HUES48 (cell line): Measurements from ENCODE around the gene SAMM50.

Source experiments
- H3K27ac ChIP-seq: one replicate; pipeline ENCODE4 v1.7.0; 2013; ENCODE audit warnings: low read depth, low read length, inconsistent platforms
- H3K27me3 ChIP-seq: 2 replicates; pipeline ENCODE4 v1.6.1; 2013; ENCODE audit warnings: mild to moderate bottlenecking, low read length; ENCODE audit not compliant: control insufficient read depth, insufficient read depth
- H3K36me3 ChIP-seq: 2 replicates; pipeline ENCODE4 v1.6.1; 2013; ENCODE audit warnings: low read length; ENCODE audit not compliant: control insufficient read depth, insufficient read depth
- H3K4me1 ChIP-seq: 2 replicates; pipeline ENCODE4 v1.6.1; 2013; ENCODE audit warnings: mild to moderate bottlenecking, low read length; ENCODE audit not compliant: control insufficient read depth, insufficient read depth
- H3K4me3 ChIP-seq: 2 replicates; pipeline ENCODE4 v1.5.1; 2013; ENCODE audit warnings: mild to moderate bottlenecking, low read depth, low read length
- H3K9ac ChIP-seq: 2 replicates; pipeline ENCODE4 v1.6.1; 2013; ENCODE audit warnings: mild to moderate bottlenecking, low read depth, low read length, moderate library complexity
- H3K9me3 ChIP-seq: 2 replicates; pipeline ENCODE4 v1.6.1; 2013; ENCODE audit warnings: low read length; ENCODE audit not compliant: control insufficient read depth, insufficient read depth

The SAMM50 gene

GRCh38 chr22:43923631-43924464 lies 31.4 kb upstream of the SAMM50 start, which contains the start of gene PNPLA3:
TSS of gene PNPLA3 (plus strand) at chr22:43923805. CDS start at chr22:43923912, 107 bp downstream.
- Histone ChIP-seq H3K27ac (peak within 1 kb of the TSS; percentile 84), H3K27me3 (no peaks in the 10 kb centered on the region), H3K9me3 (no peaks in the 10 kb centered on the region), H3K4me1 (0 out of 2 replicates have a peak, but pooled peaks cover 10% of the 10 kb centered on the region), H3K36me3 (peaks cover 22% of the 10 kb centered on the region), H3K9ac (peak within 1 kb of the TSS; percentile 72), H3K4me3 (peak within 1 kb of the TSS; percentile 84)

DNA sequence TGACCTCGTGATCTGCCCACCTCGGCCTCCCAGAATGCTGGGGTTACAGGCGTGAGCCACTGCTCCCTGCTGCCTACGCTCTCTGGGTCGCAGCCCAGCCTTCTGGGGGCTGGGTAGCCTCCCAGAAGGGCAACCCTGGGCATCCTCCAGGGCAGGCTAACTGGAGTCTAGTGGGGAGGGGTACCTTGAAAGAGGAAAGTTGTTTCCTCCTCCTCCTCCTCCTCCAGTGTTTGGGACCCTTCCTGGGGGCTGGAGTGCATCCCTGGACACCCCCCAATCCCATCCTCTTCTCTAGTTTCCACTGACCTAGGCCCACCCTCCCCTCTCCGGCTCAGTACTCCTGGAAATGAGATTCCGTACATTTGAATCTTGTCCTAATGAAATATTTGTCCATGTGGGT lies 30.4 kb upstream of the SAMM50 start:
- Histone ChIP-seq H3K9me3 (no peaks in the 10 kb centered on the region), H3K4me1 (0 out of 2 replicates have a peak, but pooled peaks cover 10% of the 10 kb centered on the region), H3K9ac (no peak overlapping the region), H3K27me3 (no peaks in the 10 kb centered on the region), H3K36me3 (peaks cover 28% of the 10 kb centered on the region), H3K27ac (peak overlapping the region; percentile 67), H3K4me3 (peak overlapping the region; percentile 84)

- no peaks in the 10 kb centered on the region for H3K27me3 ChIP-seq
- peak overlapping the region; percentile 84 for H3K4me3 ChIP-seq
- H3K4me1 ChIP-seq, result 0 out of 2 replicates have a peak, but pooled peaks cover 10% of the 10 kb centered on the region
- peaks cover 36% of the 10 kb centered on the region for H3K36me3 ChIP-seq
- peak overlapping the region; percentile 67 for H3K27ac ChIP-seq
- H3K9ac ChIP-seq, result no peak overlapping the region
- H3K9me3 ChIP-seq, result no peaks in the 10 kb centered on the region
Measured at GRCh38 chr22:43925433-43926348, 29.6 kb upstream of the SAMM50 start.

GRCh38 chr22:43926349-43926710 lies 28.9 kb upstream of the SAMM50 start:
- 0 out of 2 replicates have a peak, but pooled peaks cover 10% of the 10 kb centered on the region for H3K4me1 ChIP-seq
- no peak overlapping the region for H3K4me3 ChIP-seq
- H3K36me3 ChIP-seq, result peaks cover 41% of the 10 kb centered on the region
- no peak overlapping the region for H3K9ac ChIP-seq
- no peak overlapping the region for H3K27ac ChIP-seq
- no peaks in the 10 kb centered on the region for H3K27me3 ChIP-seq
- no peaks in the 10 kb centered on the region for H3K9me3 ChIP-seq

DNA sequence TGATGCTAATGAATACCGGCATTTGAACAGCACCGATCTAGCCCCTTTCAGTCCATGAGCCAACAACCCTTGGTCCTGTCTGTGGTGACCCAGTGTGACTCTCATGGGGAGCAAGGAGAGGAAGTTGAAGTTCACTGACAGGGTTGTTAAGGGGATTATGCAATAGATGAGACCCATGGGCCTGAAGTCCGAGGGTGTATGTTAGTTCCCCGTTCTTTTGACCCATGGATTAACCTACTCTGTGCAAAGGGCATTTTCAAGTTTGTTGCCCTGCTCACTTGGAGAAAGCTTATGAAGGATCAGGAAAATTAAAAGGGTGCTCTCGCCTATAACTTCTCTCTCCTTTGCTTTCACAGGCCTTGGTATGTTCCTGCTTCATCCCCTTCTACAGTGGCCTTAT lies 26.8 kb upstream of the SAMM50 start:
- Histone ChIP-seq H3K4me1 (0 out of 2 replicates have a peak, but pooled peaks cover 6% of the 10 kb centered on the region), H3K27me3 (no peaks in the 10 kb centered on the region), H3K9ac (no peak overlapping the region), H3K27ac (no peak overlapping the region), H3K9me3 (no peaks in the 10 kb centered on the region), H3K4me3 (no peak overlapping the region), H3K36me3 (peaks cover 62% of the 10 kb centered on the region)

- H3K9ac ChIP-seq, result no peak overlapping the region
- H3K27ac ChIP-seq, result no peak overlapping the region
- 0 out of 2 replicates have a peak, but pooled peaks cover 6% of the 10 kb centered on the region for H3K4me1 ChIP-seq
- H3K9me3 ChIP-seq, result no peaks in the 10 kb centered on the region
- H3K27me3 ChIP-seq, result no peaks in the 10 kb centered on the region
- H3K36me3 ChIP-seq, result peaks cover 66% of the 10 kb centered on the region
- no peak overlapping the region for H3K4me3 ChIP-seq
Measured at GRCh38 chr22:43928908-43929307, 26.3 kb upstream of the SAMM50 start.

DNA sequence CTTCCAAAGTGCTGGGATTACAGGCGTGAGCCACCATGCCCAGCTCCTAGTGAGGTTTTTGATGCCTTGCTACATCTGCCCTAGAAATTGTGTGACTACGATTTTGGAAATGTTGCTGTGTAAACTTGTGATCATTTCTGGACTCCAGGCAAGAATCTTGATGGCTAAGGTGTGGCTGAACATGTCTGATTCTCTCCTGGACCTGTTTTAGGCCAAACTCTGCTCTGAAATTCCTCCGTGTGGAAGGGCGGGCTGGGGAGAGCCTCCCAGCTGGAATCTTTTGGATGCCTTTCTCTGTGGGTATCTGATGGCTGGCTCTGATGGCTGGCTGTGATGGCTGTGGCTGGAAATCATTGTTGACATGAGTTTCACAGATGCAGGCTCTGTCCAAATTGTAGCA lies 23.5 kb upstream of the SAMM50 start:
- Histone ChIP-seq H3K9ac (no peak overlapping the region), H3K27ac (no peak overlapping the region), H3K4me3 (no peak overlapping the region), H3K4me1 (no peaks in the 10 kb centered on the region), H3K27me3 (no peaks in the 10 kb centered on the region), H3K36me3 (peaks cover 89% of the 10 kb centered on the region), H3K9me3 (no peaks in the 10 kb centered on the region)

DNA sequence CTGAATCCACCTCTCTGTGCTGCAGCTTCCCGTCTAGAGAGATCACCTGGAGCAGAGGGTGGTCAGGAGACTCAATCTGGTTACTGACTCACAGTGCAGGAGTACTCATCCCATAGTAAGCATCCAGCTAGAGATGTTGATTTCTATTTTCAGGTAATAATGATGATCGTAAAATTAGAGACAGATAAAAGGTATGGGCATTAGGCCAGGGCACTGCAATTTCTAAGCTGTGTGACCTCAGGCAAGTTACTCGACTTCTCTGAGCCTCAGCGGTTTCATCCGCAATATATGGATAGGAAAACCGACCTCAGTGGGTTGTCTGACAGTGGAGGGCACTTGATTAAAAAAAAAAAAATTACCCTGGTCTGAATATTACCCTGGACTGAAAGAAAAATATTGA lies 13.8 kb upstream of the SAMM50 start:
- H3K4me3 ChIP-seq, result no peak overlapping the region
- no peaks in the 10 kb centered on the region for H3K4me1 ChIP-seq
- no peak overlapping the region for H3K27ac ChIP-seq
- no peak overlapping the region for H3K9ac ChIP-seq
- peaks cover 84% of the 10 kb centered on the region for H3K36me3 ChIP-seq
- H3K9me3 ChIP-seq, result no peaks in the 10 kb centered on the region
- H3K27me3 ChIP-seq, result no peaks in the 10 kb centered on the region

DNA sequence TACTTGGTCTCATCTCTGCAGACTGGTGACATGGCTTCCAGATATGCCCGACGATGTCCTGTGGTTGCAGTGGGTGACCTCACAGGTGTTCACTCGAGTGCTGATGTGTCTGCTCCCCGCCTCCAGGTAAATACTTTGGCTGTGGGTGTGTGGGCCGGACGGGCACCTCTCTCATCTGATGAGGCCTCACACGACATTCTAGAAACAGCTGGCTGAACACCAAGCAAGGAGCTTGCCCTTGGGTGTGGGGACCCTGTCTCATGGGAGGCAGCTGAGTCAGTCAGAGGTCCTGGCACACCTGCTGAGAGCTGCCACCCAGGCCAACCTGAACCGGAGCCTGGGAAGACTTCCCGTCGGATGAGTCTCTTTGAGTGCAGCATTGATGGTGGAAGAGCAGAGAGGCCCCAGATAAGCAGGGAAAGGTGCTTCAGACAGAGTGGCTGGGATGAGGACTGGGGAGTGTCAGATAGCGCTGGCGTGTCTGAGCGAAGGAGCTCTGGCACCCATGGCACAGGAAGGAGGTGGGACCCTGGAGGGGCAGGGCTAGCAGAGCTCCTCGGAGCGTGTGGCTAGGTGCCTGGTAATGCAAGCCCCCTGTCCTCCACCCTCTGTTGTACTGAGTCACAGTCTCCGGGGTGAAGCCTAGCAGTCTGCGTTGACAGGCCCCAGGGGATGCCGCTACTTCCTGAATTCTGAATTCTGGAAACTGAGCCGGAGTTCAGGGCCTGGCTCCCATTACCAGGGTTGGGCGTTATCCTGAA lies 10.4 kb upstream of the SAMM50 start:
- Histone ChIP-seq H3K9me3 (no peaks in the 10 kb centered on the region), H3K9ac (no peak overlapping the region), H3K27me3 (no peaks in the 10 kb centered on the region), H3K4me3 (no peak overlapping the region), H3K27ac (no peak overlapping the region), H3K4me1 (no peaks in the 10 kb centered on the region), H3K36me3 (peaks cover 60% of the 10 kb centered on the region)

DNA sequence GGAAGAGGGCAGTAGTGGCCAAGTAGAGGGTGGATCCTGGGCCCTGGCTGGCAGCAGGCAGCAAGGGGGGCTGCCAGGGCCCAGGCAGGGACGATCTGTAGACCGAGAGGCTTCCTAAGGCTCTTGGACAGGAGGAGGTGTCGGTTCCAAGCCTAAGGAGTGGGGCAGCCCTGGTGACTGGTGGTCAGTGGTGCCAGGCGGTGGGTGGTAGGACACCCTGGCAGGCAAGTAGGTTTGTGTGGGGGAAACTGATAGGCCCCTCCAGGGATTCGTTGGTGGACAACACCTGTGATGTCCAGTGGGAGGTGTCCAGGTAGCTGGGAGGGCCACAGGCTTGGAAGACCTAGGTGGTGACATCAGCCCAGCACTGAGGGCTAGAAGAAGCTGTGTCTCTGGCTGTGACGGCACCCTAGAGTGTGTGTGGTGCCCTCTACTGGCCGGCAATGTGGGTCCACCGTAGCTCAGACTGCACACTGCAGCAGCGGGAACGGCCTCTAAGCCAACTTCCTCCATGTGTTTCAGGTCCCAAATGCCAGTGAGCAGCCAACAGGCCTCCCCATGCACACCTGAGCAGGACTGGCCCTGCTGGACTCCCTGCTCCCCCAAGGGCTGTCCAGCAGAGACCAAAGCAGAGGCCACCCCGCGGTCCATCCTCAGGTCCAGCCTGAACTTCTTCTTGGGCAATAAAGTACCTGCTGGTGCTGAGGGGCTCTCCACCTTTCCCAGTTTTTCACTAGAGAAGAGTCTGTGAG lies 9.4 kb upstream of the SAMM50 start:
- Histone ChIP-seq H3K9ac (no peak overlapping the region), H3K27me3 (no peaks in the 10 kb centered on the region), H3K27ac (peak overlapping the region; percentile 32), H3K4me1 (no peaks in the 10 kb centered on the region), H3K36me3 (peaks cover 52% of the 10 kb centered on the region), H3K9me3 (no peaks in the 10 kb centered on the region), H3K4me3 (no peak overlapping the region)
